ENCODE data around the gene KIF2C. TPM values are rescaled to one million over a fixed set of nuclear protein-coding genes. Genes with fewer than 3 reads are reported as not detected.

The KIF2C gene
- total and polyA plus RNA-seq, 9 of the 15 experiments (the other 6 are each of a cell fraction or from before 2014, with no cell fraction given): 84.9 to 226 (median 169) TPM

GRCh38 chr1:44799770-44800584 lies 60.3 kb downstream of the KIF2C start, which contains the start of gene PLK3 (continued):
- TF ChIP-seq KLF6 (CRISPR knock-in tag; IDR thresholded peaks at IDR 0.05; ENCODE audit: borderline replicate concordance): peak; percentile 77; the same call in 1 of the 2 replicates
- TF ChIP-seq CC2D1A (IDR thresholded peaks at IDR 0.05): peak; percentile 62
- no peak for TF ChIP-seq FOXJ3 (CRISPR knock-in tag; IDR thresholded peaks at IDR 0.05)
- TF ChIP-seq NRF1 (conservative IDR thresholded peaks at IDR 0.05 in 1 of 2, IDR thresholded peaks at IDR 0.05 in 1 of 2): peak; percentile 84 to 85
- peak; percentile 17 for TF ChIP-seq HNRNPLL (IDR thresholded peaks at IDR 0.05; ENCODE audit: low read depth, low read length, poor library complexity, severe bottlenecking)
- TF ChIP-seq SMARCE1 (IDR thresholded peaks at IDR 0.05): peak; percentile 64; the same call in 1 of the 2 replicates
- TF ChIP-seq NR0B1 (IDR thresholded peaks at IDR 0.05; ENCODE audit: partially characterized antibody): no peak
- TF ChIP-seq TFE3 (CRISPR knock-in tag; IDR thresholded peaks at IDR 0.05): no peak
- TF ChIP-seq ZNF232 (CRISPR knock-in tag; IDR thresholded peaks at IDR 0.05): no peak
- TF ChIP-seq CREB3 (tag; conservative IDR thresholded peaks at IDR 0.05; ENCODE audit: low read depth): no peak
- no peak for TF ChIP-seq GTF2A2 (tag; IDR thresholded peaks at IDR 0.05)
- peak; percentile 42 for TF ChIP-seq PHF20 (IDR thresholded peaks at IDR 0.05; ENCODE audit: partially characterized antibody)
- peak; percentile 7; the same call in 1 of the 2 replicates for TF ChIP-seq STAT5A (IDR thresholded peaks at IDR 0.05; ENCODE audit: borderline replicate concordance, low read length)
- peak; percentile 59 for TF ChIP-seq MXD1 (CRISPR knock-in tag; IDR thresholded peaks at IDR 0.05; ENCODE audit: borderline replicate concordance, poor library complexity, severe bottlenecking)
- TF ChIP-seq FOXK2 (conservative IDR thresholded peaks at IDR 0.05 in 1 of 2, IDR thresholded peaks at IDR 0.05 in 1 of 2; ENCODE audit: low read depth in 2 of 2): peak; percentile 90 to 94; a peak in 3 of 4 replicates
- no peak for TF ChIP-seq ZNF695 (CRISPR knock-in tag; IDR thresholded peaks at IDR 0.05)
- no peak for TF ChIP-seq ZFP1 (CRISPR knock-in tag; IDR thresholded peaks at IDR 0.05)
- peak; percentile 86 for TF ChIP-seq SMAD1 (IDR thresholded peaks at IDR 0.05; ENCODE audit: low read depth, low read length, partially characterized antibody)
- TF ChIP-seq ETS1 (conservative IDR thresholded peaks at IDR 0.05; ENCODE audit: control insufficient read depth, low read depth, low read length): peak; percentile 81
- TF ChIP-seq E2F5 (CRISPR knock-in tag; IDR thresholded peaks at IDR 0.05): no peak
- peak; percentile 82 for TF ChIP-seq FUS (optimal IDR thresholded peaks at IDR 0.05; ENCODE audit: low read depth, low read length)

All from K562 (cell line).